Nephron progenitor cell (in vitro differentiated cells): ENCODE measurements around the gene HSFX4.
"Not testable (repeated sequence)": the region's sequence is repeated elsewhere in the genome, so short reads cannot be mapped to it uniquely, and the experiment has no call there.

Experiments used
- DNase-seq: peaks from one replicate; pipeline ENCODE4 v3.0.0; 2021
- H3K27ac Mint-ChIP-seq: 2 replicates; pipeline ENCODE4 v1.8.0; 2021; ENCODE audit warnings: mild to moderate bottlenecking, moderate library complexity, mixed read lengths
- H3K27me3 Mint-ChIP-seq: 2 replicates; pipeline ENCODE4 v1.8.0; 2021; ENCODE audit warnings: mild to moderate bottlenecking, low read depth, mixed read lengths; ENCODE audit not compliant: poor library complexity
- H3K36me3 Mint-ChIP-seq: 2 replicates; pipeline ENCODE4 v1.8.0; 2021; ENCODE audit warnings: low read depth, mixed read lengths
- H3K4me1 Mint-ChIP-seq: 2 replicates; pipeline ENCODE4 v1.8.0; 2021; ENCODE audit warnings: mixed read lengths
- H3K4me3 Mint-ChIP-seq: 2 replicates; pipeline ENCODE4 v1.8.0; 2021; ENCODE audit warnings: mild to moderate bottlenecking, moderate library complexity, mixed read lengths
- H3K9me3 Mint-ChIP-seq: 2 replicates; pipeline ENCODE4 v1.8.0; 2021; ENCODE audit warnings: mild to moderate bottlenecking, moderate library complexity, mixed read lengths
- CTCF ChIP-seq: fragments of 200-600 bp; sonication (generic); IDR thresholded peaks from 2 replicates; pipeline ENCODE4 v1.5.0; 2021; ENCODE audit warnings: antibody characterized with exemption

HSFX4 gene

GRCh38 chrX:149932150-149932549, 2.8 kb downstream of the HSFX4 start:
- H3K4me3 Mint-ChIP-seq, H3K36me3 Mint-ChIP-seq: not testable (repeated sequence)

GRCh38 chrX:149932970-149933369, 3.6 kb downstream of the HSFX4 start:
- not testable (repeated sequence) for H3K4me1 Mint-ChIP-seq, H3K36me3 Mint-ChIP-seq, H3K27ac Mint-ChIP-seq, DNase-seq, H3K27me3 Mint-ChIP-seq, H3K4me3 Mint-ChIP-seq
- peaks cover 15% of the 10 kb centered on the region for H3K9me3 Mint-ChIP-seq

More at GRCh38 chrX:149932150-149932549, 2.8 kb downstream of the HSFX4 start:
- H3K9me3 Mint-ChIP-seq, H3K4me1 Mint-ChIP-seq, H3K27me3 Mint-ChIP-seq, DNase-seq, H3K27ac Mint-ChIP-seq: not testable (repeated sequence)

DNA sequence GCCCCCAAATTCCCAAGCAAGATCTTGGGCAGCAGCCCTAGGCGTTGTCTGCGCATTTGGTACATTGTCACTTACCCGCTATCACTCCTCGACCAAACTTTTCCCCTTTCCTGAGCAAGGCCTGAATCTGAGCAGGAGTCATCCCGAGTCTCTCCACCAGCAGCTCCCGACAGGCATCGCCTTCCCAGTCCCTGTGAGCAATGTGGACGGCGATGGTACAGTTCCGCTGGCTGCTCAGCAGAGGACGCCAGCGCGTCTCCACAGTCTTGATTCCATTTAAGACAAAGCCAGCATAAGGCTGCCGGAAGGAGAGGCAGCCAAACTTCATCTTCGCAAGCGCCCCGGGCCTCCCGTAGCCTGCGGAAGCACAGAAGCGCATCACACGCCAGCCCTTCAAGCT, 4.2 kb downstream of the HSFX4 start:
- not testable (repeated sequence) for H3K27me3 Mint-ChIP-seq, H3K4me3 Mint-ChIP-seq, H3K4me1 Mint-ChIP-seq, H3K27ac Mint-ChIP-seq, DNase-seq, H3K36me3 Mint-ChIP-seq
- peaks cover 18% of the 10 kb centered on the region for H3K9me3 Mint-ChIP-seq

GRCh38 chrX:149937328-149937727, 8.0 kb downstream of the HSFX4 start:
- H3K27ac Mint-ChIP-seq, result peak overlapping the region; percentile 87
- not testable (repeated sequence) for H3K4me1 Mint-ChIP-seq, DNase-seq, H3K27me3 Mint-ChIP-seq, H3K36me3 Mint-ChIP-seq
- peak overlapping the region; percentile 91 for H3K4me3 Mint-ChIP-seq
- H3K9me3 Mint-ChIP-seq, result peaks cover 31% of the 10 kb centered on the region

- DNase-seq, result peak; percentile 40
- H3K4me3 Mint-ChIP-seq, result peak overlapping the region; percentile 91
- no peak for TF ChIP-seq CTCF
- H3K9me3 Mint-ChIP-seq, result peaks cover 31% of the 10 kb centered on the region
- peak overlapping the region; percentile 94 for H3K27ac Mint-ChIP-seq
- no peaks in the 10 kb centered on the region for H3K27me3 Mint-ChIP-seq
- peaks cover 4% of the 10 kb centered on the region for H3K36me3 Mint-ChIP-seq
- H3K4me1 Mint-ChIP-seq, result no peaks in the 10 kb centered on the region
Measured at GRCh38 chrX:149937871-149938426, 8.6 kb downstream of the HSFX4 start.

DNA sequence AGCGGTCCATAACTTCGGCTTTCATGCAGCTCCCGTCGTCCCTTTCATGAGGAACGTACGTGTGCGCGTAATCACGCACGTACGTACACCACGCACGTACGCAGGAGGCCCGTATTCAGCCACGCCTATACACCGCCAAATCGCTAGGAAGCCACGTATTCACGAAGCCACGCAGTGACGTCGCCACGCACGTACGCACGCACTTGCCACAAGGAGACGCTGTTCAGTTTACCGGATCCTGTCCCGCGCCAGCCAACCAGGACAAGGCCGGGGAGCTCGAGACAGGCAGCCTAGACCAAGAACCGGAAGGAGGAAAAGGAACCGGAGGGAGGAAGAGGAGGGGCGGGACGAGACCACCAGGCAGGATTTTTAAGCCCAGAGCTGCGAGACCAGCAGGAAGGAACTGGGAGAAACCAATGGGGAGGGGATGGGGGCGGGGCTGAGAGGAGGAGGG, 9.1 kb downstream of the HSFX4 start, which contains the start of gene EOLA2:
Gene EOLA2 (minus strand): TSS at position 65 of the 454 bp plus-strand sequence. CDS start 4,617 bp downstream, outside the sequence.
- Mint-ChIP-seq H3K27ac (peak within 1 kb of the TSS; percentile 94), H3K4me3 (peak within 1 kb of the TSS; percentile 91), H3K4me1 (no peaks in the 10 kb centered on the region), H3K36me3 (peaks cover 4% of the 10 kb centered on the region), H3K27me3 (no peaks in the 10 kb centered on the region), H3K9me3 (peaks cover 35% of the 10 kb centered on the region)
- peak; percentile 24 for TF ChIP-seq CTCF
- peak; percentile 83 for DNase-seq

- TF ChIP-seq CTCF, result no peak
- no peaks in the 10 kb centered on the region for H3K4me1 Mint-ChIP-seq
Measured at GRCh38 chrX:149938881-149939654, 9.7 kb downstream of the HSFX4 start.

DNA sequence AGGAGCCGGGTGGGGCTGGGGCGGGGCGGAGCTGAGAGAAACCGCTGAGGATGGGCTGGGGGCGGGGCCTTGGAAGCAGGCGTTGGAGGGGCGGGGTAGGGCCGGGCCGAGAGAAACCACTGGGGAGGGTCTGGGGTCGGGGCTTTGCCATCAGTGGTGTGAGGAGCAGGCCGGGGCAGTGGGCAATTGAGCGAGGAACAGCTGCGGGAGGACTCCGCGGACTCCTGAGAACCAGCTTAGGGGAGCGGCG, 10.2 kb downstream of the HSFX4 start:
- no peak for TF ChIP-seq CTCF
- H3K9me3 Mint-ChIP-seq, result peaks cover 40% of the 10 kb centered on the region
- H3K36me3 Mint-ChIP-seq, result peaks cover under 1% of the 10 kb centered on the region
- no peak for DNase-seq
- H3K4me1 Mint-ChIP-seq, result no peaks in the 10 kb centered on the region
- no peaks in the 10 kb centered on the region for H3K27me3 Mint-ChIP-seq
- H3K4me3 Mint-ChIP-seq, result peak overlapping the region; percentile 87
- H3K27ac Mint-ChIP-seq, result peak overlapping the region; percentile 98

More at GRCh38 chrX:149938881-149939654, 9.7 kb downstream of the HSFX4 start:
- Mint-ChIP-seq H3K9me3 (peaks cover 41% of the 10 kb centered on the region), H3K4me3 (peak overlapping the region; percentile 91), H3K27ac (peak overlapping the region; percentile 94), H3K27me3 (no peaks in the 10 kb centered on the region), H3K36me3 (peaks cover 4% of the 10 kb centered on the region)
- DNase-seq, result peak; percentile 93
